HEK293 (cell line): ENCODE measurements around the gene EPO.

Source experiments
- AEBP2 ChIP-seq: fragments of 450-650 bp; formaldehyde crosslinking; IDR thresholded peaks from 2 replicates; pipeline ENCODE4 v1.5.1; 2016; ENCODE audit warnings: missing biosample characterization, missing genetic modification characterization, borderline replicate concordance
- INSM2 ChIP-seq: fragments of 450-650 bp; formaldehyde crosslinking; IDR thresholded peaks from 2 replicates; pipeline ENCODE4 v1.5.1; 2016; ENCODE audit warnings: missing biosample characterization, missing genetic modification characterization
- KLF16 ChIP-seq: fragments of 450-650 bp; formaldehyde crosslinking; IDR thresholded peaks from 2 replicates; pipeline ENCODE4 v1.5.1; 2017; ENCODE audit warnings: missing biosample characterization, missing genetic modification characterization
- KLF9 ChIP-seq: fragments of 450-650 bp; formaldehyde crosslinking; IDR thresholded peaks from 2 replicates; pipeline ENCODE4 v1.5.1; 2016; ENCODE audit warnings: missing biosample characterization, missing genetic modification characterization, low read depth
- OSR2 ChIP-seq: fragments of 450-650 bp; formaldehyde crosslinking; IDR thresholded peaks from 2 replicates; pipeline ENCODE4 v1.5.1; 2016; ENCODE audit warnings: missing biosample characterization, missing genetic modification characterization
- OVOL3 ChIP-seq: fragments of 450-650 bp; formaldehyde crosslinking; IDR thresholded peaks from 2 replicates; pipeline ENCODE4 v1.5.1; 2016; ENCODE audit warnings: missing biosample characterization, missing genetic modification characterization
- SALL2 ChIP-seq: fragments of 450-650 bp; formaldehyde crosslinking; IDR thresholded peaks from 2 replicates; pipeline ENCODE4 v1.5.0; 2017; ENCODE audit warnings: missing biosample characterization, mild to moderate bottlenecking, missing genetic modification characterization, borderline replicate concordance
- SP2 ChIP-seq: fragments of 450-650 bp; formaldehyde crosslinking; IDR thresholded peaks from 2 replicates; pipeline ENCODE4 v1.5.1; 2016; ENCODE audit warnings: missing biosample characterization, missing genetic modification characterization
- TCF7L2 ChIP-seq: IDR thresholded peaks from 2 replicates; pipeline ENCODE4 v1.6.1; 2011; ENCODE audit warnings: low read depth, mild to moderate bottlenecking, inconsistent platforms, low read length, moderate library complexity, borderline replicate concordance
- ZFP37 ChIP-seq: fragments of 450-650 bp; formaldehyde crosslinking; IDR thresholded peaks from 2 replicates; pipeline ENCODE4 v1.5.1; 2016; ENCODE audit warnings: missing biosample characterization, missing genetic modification characterization
- ZNF121 ChIP-seq: fragments of 450-650 bp; formaldehyde crosslinking; IDR thresholded peaks from 2 replicates; pipeline ENCODE4 v1.5.1; 2016; ENCODE audit warnings: missing biosample characterization, missing genetic modification characterization
- ZNF133 ChIP-seq: fragments of 450-650 bp; formaldehyde crosslinking; IDR thresholded peaks from 2 replicates; pipeline ENCODE4 v1.5.1; 2016; ENCODE audit warnings: missing biosample characterization, missing genetic modification characterization
- ZNF146 ChIP-seq: fragments of 450-650 bp; formaldehyde crosslinking; IDR thresholded peaks from 2 replicates; pipeline ENCODE4 v1.5.1; 2016; ENCODE audit warnings: missing biosample characterization, missing genetic modification characterization
- ZNF19 ChIP-seq: fragments of 450-650 bp; formaldehyde crosslinking; IDR thresholded peaks from 2 replicates; pipeline ENCODE4; 2016; ENCODE audit warnings: missing biosample characterization, missing genetic modification characterization, low read depth
- ZNF24 ChIP-seq: fragments of 450-650 bp; formaldehyde crosslinking; IDR thresholded peaks from 2 replicates; pipeline ENCODE4 v1.5.1; 2016; ENCODE audit warnings: missing biosample characterization, missing genetic modification characterization
- ZNF280D ChIP-seq: fragments of 450-650 bp; formaldehyde crosslinking; IDR thresholded peaks from 2 replicates; pipeline ENCODE4 v1.5.1; 2016; ENCODE audit warnings: missing biosample characterization, missing genetic modification characterization
- ZNF292 ChIP-seq: fragments of 450-650 bp; formaldehyde crosslinking; IDR thresholded peaks from 2 replicates; pipeline ENCODE4 v1.5.1; 2016; ENCODE audit warnings: low read depth, missing biosample characterization, missing genetic modification characterization, borderline replicate concordance
- ZNF311 ChIP-seq: fragments of 450-650 bp; formaldehyde crosslinking; IDR thresholded peaks from 2 replicates; pipeline ENCODE4 v1.5.1; 2017; ENCODE audit warnings: missing biosample characterization, missing genetic modification characterization, borderline replicate concordance
- ZNF366 ChIP-seq: fragments of 450-650 bp; formaldehyde crosslinking; conservative IDR thresholded peaks from 2 replicates; pipeline ENCODE4 v1.5.1; 2016; ENCODE audit warnings: missing biosample characterization, missing genetic modification characterization
- ZNF398 ChIP-seq: fragments of 450-650 bp; formaldehyde crosslinking; IDR thresholded peaks from 2 replicates; pipeline ENCODE4 v1.5.1; 2017; ENCODE audit warnings: missing biosample characterization, missing genetic modification characterization
- ZNF426 ChIP-seq: fragments of 450-650 bp; formaldehyde crosslinking; IDR thresholded peaks from 2 replicates; pipeline ENCODE4 v1.5.1; 2017; ENCODE audit warnings: missing biosample characterization, missing genetic modification characterization, mild to moderate bottlenecking, inconsistent platforms, moderate library complexity
- ZNF48 ChIP-seq: fragments of 450-650 bp; formaldehyde crosslinking; IDR thresholded peaks from 2 replicates; pipeline ENCODE4 v1.5.1; 2016; ENCODE audit warnings: missing biosample characterization, missing genetic modification characterization
- ZNF521 ChIP-seq: fragments of 450-650 bp; formaldehyde crosslinking; IDR thresholded peaks from 2 replicates; pipeline ENCODE4 v1.5.1; 2017; ENCODE audit warnings: missing biosample characterization, mild to moderate bottlenecking, missing genetic modification characterization
- ZNF529 ChIP-seq: fragments of 450-650 bp; formaldehyde crosslinking; IDR thresholded peaks from 2 replicates; pipeline ENCODE4 v1.5.1; 2017; ENCODE audit warnings: missing genetic modification characterization, missing biosample characterization; ENCODE audit not compliant: insufficient replicate concordance
- ZNF561 ChIP-seq: fragments of 450-650 bp; IDR thresholded peaks from 2 replicates; pipeline ENCODE4 v1.5.1; 2018; ENCODE audit warnings: missing biosample characterization, missing genetic modification characterization, borderline replicate concordance
- ZNF664 ChIP-seq: fragments of 450-650 bp; formaldehyde crosslinking; IDR thresholded peaks from 2 replicates; pipeline ENCODE4 v1.5.1; 2016; ENCODE audit warnings: missing biosample characterization, missing genetic modification characterization
- ZNF776 ChIP-seq: fragments of 450-650 bp; formaldehyde crosslinking; IDR thresholded peaks from 2 replicates; pipeline ENCODE4 v1.5.0; 2017; ENCODE audit warnings: missing biosample characterization, missing genetic modification characterization, borderline replicate concordance
- ZNF791 ChIP-seq: fragments of 450-650 bp; formaldehyde crosslinking; IDR thresholded peaks from 2 replicates; pipeline ENCODE4 v1.5.1; 2016; ENCODE audit warnings: missing biosample characterization, missing genetic modification characterization
- ZNF843 ChIP-seq: fragments of 450-650 bp; formaldehyde crosslinking; IDR thresholded peaks from 2 replicates; pipeline ENCODE4 v1.5.1; 2016; ENCODE audit warnings: missing biosample characterization, missing genetic modification characterization
- ZSCAN5A ChIP-seq: fragments of 450-650 bp; formaldehyde crosslinking; IDR thresholded peaks from 2 replicates; pipeline ENCODE4 v1.5.1; 2016; ENCODE audit warnings: missing biosample characterization, missing genetic modification characterization

The EPO gene

GRCh38 chr7:100691676-100692577 lies 28.3 kb upstream of the EPO start (continued):
- TF ChIP-seq ZNF280D = no peak
- no peak for TF ChIP-seq ZSCAN5A (tag by site-specific recombination)
- TF ChIP-seq INSM2 (tag by site-specific recombination) = no peak
- no peak for TF ChIP-seq ZNF19 (tag by site-specific recombination)
- TF ChIP-seq OVOL3 (tag by site-specific recombination) = no peak
- TF ChIP-seq KLF9 (tag by site-specific recombination) = no peak
- no peak for TF ChIP-seq ZNF791
- no peak for TF ChIP-seq ZNF521
- no peak for TF ChIP-seq ZNF24 (tag by site-specific recombination)
- no peak for TF ChIP-seq ZNF133 (tag by site-specific recombination)
- no peak for TF ChIP-seq ZNF311 (tag by site-specific recombination)
- no peak for TF ChIP-seq SALL2 (tag by site-specific recombination)
- TF ChIP-seq AEBP2 (tag by site-specific recombination) = no peak
- TF ChIP-seq ZNF561 (tag by site-specific recombination) = no peak
- TF ChIP-seq ZNF843 (tag by site-specific recombination) = no peak
- TF ChIP-seq KLF16 (tag by site-specific recombination) = no peak
- no peak for TF ChIP-seq ZFP37
- TF ChIP-seq ZNF664 (tag by site-specific recombination) = no peak
- TF ChIP-seq OSR2 (tag by site-specific recombination) = 0 out of 2 replicates have a peak, but pooled peaks have one; percentile 17
- TF ChIP-seq ZNF48 (tag by site-specific recombination) = no peak
- TF ChIP-seq ZNF529 = no peak
- no peak for TF ChIP-seq ZNF776
- no peak for TF ChIP-seq ZNF398 (tag by site-specific recombination)
- TF ChIP-seq ZNF146 (tag by site-specific recombination) = no peak
- TF ChIP-seq SP2 = no peak
- TF ChIP-seq ZNF426 (tag by site-specific recombination) = no peak
- no peak for TF ChIP-seq ZNF121 (tag by site-specific recombination)
- no peak for TF ChIP-seq TCF7L2
- peak; percentile 64 for TF ChIP-seq ZNF366 (tag by site-specific recombination)
- no peak for TF ChIP-seq ZNF292 (tag by site-specific recombination)
